Stomach (tissue), 9 donors: ENCODE measurements around the gene MACO1. TPM values are rescaled to one million over a fixed set of nuclear protein-coding genes. Genes with fewer than 3 reads are reported as not detected.

Experiments used
- DNase-seq, 2 donors: peaks; one replicate each; pipeline versions ENCODE4 v3.0.0 to v3.0.0-alpha.2; 2013 to 2019
- H3K27ac ChIP-seq, 5 donors: fragments of 200-600 bp in 4 of 5; sonication (generic) in 4 of 5; one replicate each; pipeline ENCODE4 v1.5.1; 2013 to 2019; ENCODE audit warnings: mild to moderate bottlenecking in 1 of 5, moderate library complexity in 1 of 5
- H3K27me3 ChIP-seq, 3 donors: fragments of 200-600 bp; sonication (generic); one replicate each; pipeline ENCODE4 v1.5.1; 2017 to 2019; ENCODE audit warnings: mixed run types in 1 of 3
- H3K36me3 ChIP-seq, 4 donors: fragments of 200-600 bp; sonication (generic); 1 replicate in 3 of 4; 2 replicates in 1 of 4; pipeline ENCODE4 v1.5.1; 2016 to 2019
- H3K4me1 ChIP-seq, 4 donors: fragments of 200-600 bp; sonication (generic); one replicate each; pipeline ENCODE4 v1.5.1; 2016 to 2019
- H3K4me3 ChIP-seq, 4 donors: fragments of 200-600 bp; sonication (generic) in 3 of 4; one replicate each; pipeline ENCODE4 v1.5.1; 2016 to 2019; ENCODE audit warnings: mild to moderate bottlenecking in 1 of 4
- H3K9me3 ChIP-seq, 4 donors: fragments of 200-600 bp; sonication (generic); one replicate each; pipeline ENCODE4 v1.5.1; 2016 to 2019
- CTCF ChIP-seq, 7 experiments: fragments of 450-650 bp in 4 of 7; fragments of 200-600 bp in 3 of 7; sonication (generic) in 3 of 7; IDR thresholded peaks; one replicate each; pipeline ENCODE4 v1.5.1; 2016 to 2019; ENCODE audit warnings: antibody characterized with exemption in 7 of 7, control low read depth in 2 of 7, mild to moderate bottlenecking in 1 of 7
- EP300 ChIP-seq: sonication (generic); formaldehyde crosslinking; IDR thresholded peaks from one replicate; pipeline ENCODE4 v1.6.1; 2017; ENCODE audit warnings: antibody characterized with exemption
- POLR2A ChIP-seq, 4 donors: fragments of 450-650 bp; IDR thresholded peaks; one replicate each; pipeline ENCODE4 v1.6.1; 2016; ENCODE audit warnings: antibody characterized with exemption in 4 of 4, control low read depth in 2 of 4, mild to moderate bottlenecking in 1 of 4, moderate library complexity in 1 of 4
- POLR2AphosphoS5 ChIP-seq, 3 donors: sonication (generic); formaldehyde crosslinking; IDR thresholded peaks; one replicate each; pipeline ENCODE4 v1.6.1; 2016; ENCODE audit warnings: antibody characterized with exemption in 3 of 3
- WGBS, 5 donors: extraction: QIAGEN DNeasy Blood & Tissue Kit in 3 of 5; methylation state at CpG; one replicate each; pipeline versions ENCODE4 v1.1.5 to v1.1.7; 2013 to 2018; 5-methylcytosine and 5-hydroxymethylcytosine counted together
- intact Hi-C: fragments of 100-400 bp; cut with DNase I; formaldehyde crosslinking; loops from one replicate; pipeline ENCODE4 v1.15.1; 2023; ENCODE audit warnings: low total_unique reads
- polyA plus RNA-seq, 3 donors: library from polyadenylated mRNA; stranded (reverse); fragments of 200-250 nt; gene quantifications; one replicate each; pipeline ENCODE4 v1.2.3, GENCODE V29; 2013
- total RNA-seq, 5 donors: library from RNA; depleted of rRNA; stranded (reverse); fragments of >200 nt; gene quantifications; one replicate each; pipeline versions ENCODE4 v1.1.0 to v1.2.3, GENCODE V29; 2014 to 2016
- donor health status: healthy with polysubstance abuse.
- donor health status: Bipolar disorder and iron deficiency.
- donor health status: healthy.

The MACO1 gene
- total and polyA plus RNA-seq, 8 donors, result 4.9 to 19.8 (median 11.3) TPM

- intact Hi-C loops, result no loop called here
- Histone ChIP-seq H3K4me3 (peak within 1 kb of the TSS; percentile 63 to 97 (median 92)), H3K27ac (peak within 1 kb of the TSS; percentile 74 to 93 (median 93)), H3K27me3 (no peaks in the 10 kb centered on the region), H3K4me1 (peaks cover 13 to 43% (median 37%) of the 10 kb centered on the region in 4 donors), H3K36me3 (no peaks in the 10 kb centered on the region), H3K9me3 (no peaks in the 10 kb centered on the region)
- DNase-seq, result peak; percentile 77 to 92
- 0 to 3% (median 1%) methylated on average over 13 to 99 of the region's 99 CpGs for WGBS, 5 donors
- TF ChIP-seq POLR2A (IDR thresholded peaks at IDR 0.05) (no peak), EP300 (no peak), POLR2AphosphoS5 (IDR thresholded peaks at IDR 0.05) (peak; percentile 9 to 89 (median 81))
These were observed 112.9 kb downstream of the MACO1 start, which contains the start of gene LDLRAP1 for GRCh38 chr1:25543425-25544242. Gene LDLRAP1 (plus strand): TSS chr1:25543606. CDS start chr1:25543699, 93 bp downstream.

GRCh38 chr1:25544243-25544764, 113.6 kb downstream of the MACO1 start:
- TF ChIP-seq POLR2A (IDR thresholded peaks at IDR 0.05), result no peak
- no peak for TF ChIP-seq POLR2AphosphoS5 (IDR thresholded peaks at IDR 0.05)
- TF ChIP-seq EP300, result no peak
- no peak for TF ChIP-seq CTCF (IDR thresholded peaks at IDR 0.05)
- intact Hi-C loops, result no loop called here
- H3K4me1 ChIP-seq, result peaks cover 20 to 50% (median 43%) of the 10 kb centered on the region in 4 donors
- peak overlapping the region; percentile 74 to 93 (median 93) for H3K27ac ChIP-seq
- H3K9me3 ChIP-seq, result no peaks in the 10 kb centered on the region
- peak overlapping the region; percentile 63 to 97 (median 92) for H3K4me3 ChIP-seq
- DNase-seq, result peak; percentile 40 to 66
- no peaks in the 10 kb centered on the region for H3K36me3 ChIP-seq
- H3K27me3 ChIP-seq, result no peaks in the 10 kb centered on the region
- WGBS, 5 donors, result 3 to 10% (median 8%) methylated on average over 18 to 25 of the region's 25 CpGs

- peaks cover 25 to 55% (median 49%) of the 10 kb centered on the region in 4 donors for H3K4me1 ChIP-seq
- no peak for TF ChIP-seq EP300
- no peak for TF ChIP-seq POLR2A (IDR thresholded peaks at IDR 0.05)
- H3K36me3 ChIP-seq, result no peaks in the 10 kb centered on the region
- peak overlapping the region; percentile 63 to 97 (median 92) for H3K4me3 ChIP-seq
- DNase-seq, result peak; percentile 44 to 59
- peak overlapping the region; percentile 14 to 93 (median 87) for H3K27ac ChIP-seq
- no peaks in the 10 kb centered on the region for H3K27me3 ChIP-seq
- H3K9me3 ChIP-seq, result no peaks in the 10 kb centered on the region
- 27 to 40% (median 36%) methylated on average over 6 of the region's 6 CpGs for WGBS, 5 donors
- intact Hi-C loops, result no loop called here
These were observed 114.1 kb downstream of the MACO1 start for GRCh38 chr1:25544819-25545218.

- DNase-seq, result no peak
- Histone ChIP-seq H3K36me3 (no peaks in the 10 kb centered on the region), H3K27ac (peak overlapping the region in 2 of 5 donors; percentile 16 to 93), H3K4me3 (no peak overlapping the region), H3K9me3 (no peaks in the 10 kb centered on the region), H3K4me1 (peaks cover 35 to 65% (median 56%) of the 10 kb centered on the region in 4 donors), H3K27me3 (no peaks in the 10 kb centered on the region)
- WGBS, 5 donors, result 70 to 86% (median 75%) methylated on average over 2 to 3 of the region's 3 CpGs
- TF ChIP-seq POLR2A (IDR thresholded peaks at IDR 0.05), result no peak
- no peak for TF ChIP-seq CTCF (IDR thresholded peaks at IDR 0.05)
- no peak for TF ChIP-seq EP300
- TF ChIP-seq POLR2AphosphoS5 (IDR thresholded peaks at IDR 0.05), result no peak
- intact Hi-C loops, result no loop called here
These were observed 115.1 kb downstream of the MACO1 start for GRCh38 chr1:25545767-25546166.

GRCh38 chr1:25546193-25546592, 115.5 kb downstream of the MACO1 start:
- no peaks in the 10 kb centered on the region for H3K9me3 ChIP-seq
- intact Hi-C loops, result no loop called here
- no peak for DNase-seq
- no peaks in the 10 kb centered on the region for H3K36me3 ChIP-seq
- no peak for TF ChIP-seq EP300
- no peak for TF ChIP-seq CTCF (IDR thresholded peaks at IDR 0.05)
- no peak for TF ChIP-seq POLR2A (IDR thresholded peaks at IDR 0.05)
- TF ChIP-seq POLR2AphosphoS5 (IDR thresholded peaks at IDR 0.05), result no peak
- WGBS, 5 donors, result 65 to 88% (median 85%) methylated on average over 1 of the region's 1 CpG
- no peak overlapping the region for H3K27ac ChIP-seq
- no peaks in the 10 kb centered on the region for H3K27me3 ChIP-seq
- H3K4me1 ChIP-seq, result peaks cover 38 to 69% (median 58%) of the 10 kb centered on the region in 4 donors
- H3K4me3 ChIP-seq, result no peak overlapping the region
